Esophagus muscularis mucosa (tissue), 4 donors: ENCODE results near the gene NTN5. TPM values are rescaled to one million over a fixed set of nuclear protein-coding genes. Genes with fewer than 3 reads are reported as not detected.

Source experiments
- DNase-seq: peaks from one replicate; pipeline ENCODE4 v3.0.0-alpha.2; 2017; ENCODE audit errors: extremely low spot score
- H3K27ac ChIP-seq, 4 donors: fragments of 200-600 bp; sonication (generic); replicated peaks in 1 of 4; 1 replicate in 3 of 4; 2 replicates in 1 of 4; pipeline ENCODE4 v1.5.1; 2016 to 2019; ENCODE audit warnings: mild to moderate bottlenecking in 1 of 4
- H3K27me3 ChIP-seq, 4 donors: fragments of 200-600 bp; sonication (generic); one replicate each; pipeline versions ENCODE4 v1.5.1 to v1.6.0; 2016 to 2019
- H3K36me3 ChIP-seq, 4 donors: fragments of 200-600 bp; sonication (generic); one replicate each; pipeline ENCODE4 v1.5.1; 2016 to 2019
- H3K4me1 ChIP-seq, 4 donors: fragments of 200-600 bp; sonication (generic); one replicate each; pipeline ENCODE4 v1.5.1; 2016 to 2019
- H3K4me3 ChIP-seq, 4 donors: fragments of 200-600 bp; sonication (generic); 1 replicate in 2 of 4; 2 replicates in 2 of 4; pipeline ENCODE4 v1.5.1; 2016 to 2019; ENCODE audit warnings: mild to moderate bottlenecking in 4 of 4, moderate library complexity in 1 of 4
- H3K9me3 ChIP-seq, 4 donors: fragments of 200-600 bp; sonication (generic); 1 replicate in 3 of 4; 2 replicates in 1 of 4; pipeline ENCODE4 v1.5.1; 2016 to 2019
- EP300 ChIP-seq: sonication (generic); formaldehyde crosslinking; IDR thresholded peaks from one replicate; pipeline ENCODE4 v1.6.1; 2017; ENCODE audit warnings: antibody characterized with exemption
- POLR2A ChIP-seq: fragments of 450-650 bp; IDR thresholded peaks from one replicate; pipeline ENCODE4 v1.6.1; 2017; ENCODE audit warnings: antibody characterized with exemption, moderate library complexity, mild to moderate bottlenecking, low read depth
- POLR2AphosphoS5 ChIP-seq, 2 donors: sonication (generic); formaldehyde crosslinking; IDR thresholded peaks; one replicate each; pipeline ENCODE4 v1.6.1; 2017; ENCODE audit warnings: antibody characterized with exemption in 2 of 2
- WGBS: methylation state at CpG from one replicate; pipeline ENCODE4 v1.1.5; 2018; 5-methylcytosine and 5-hydroxymethylcytosine counted together
- intact Hi-C: fragments of 100-400 bp; cut with DNase I; formaldehyde crosslinking; loops from one replicate; pipeline ENCODE4 v1.15.1; 2023
- total RNA-seq, 4 donors: library from RNA; depleted of rRNA; stranded (reverse); fragments of >200 nt; gene quantifications; one replicate each; pipeline versions ENCODE4 v1.1.0 to v1.2.1, GENCODE V29; 2016
- TF ChIP-seq, protein P1 (sequence below), 3 experiments: fragments of 200-600 bp in 2 of 3; fragments of 450-650 bp in 1 of 3; sonication (generic) in 2 of 3; IDR thresholded peaks; one replicate each; pipeline ENCODE4 v1.5.1; 2017 to 2019; ENCODE audit warnings: antibody characterized with exemption in 3 of 3, mild to moderate bottlenecking in 2 of 3, moderate library complexity in 1 of 3

Gene NTN5
- total RNA-seq, 4 donors from 2014 or later: under 0.01 to 0.34 (median 0.17) TPM; not detected in 1

- Histone ChIP-seq H3K9me3 (no peaks in the 10 kb centered on the region), H3K27me3 (no peaks in the 10 kb centered on the region), H3K4me1 (peaks cover 50 to 74% (median 70%) of the 10 kb centered on the region in 4 donors), H3K36me3 (peaks cover 0 to 61% (median 13%) of the 10 kb centered on the region in 4 donors), H3K27ac (peak overlapping the region; percentile 78 to 100 (median 90)), H3K4me3 (peak overlapping the region in 3 of 4 donors; percentile 2 to 38 (median 8))
- WGBS: 23% methylated on average over 34 of the region's 48 CpGs
- no peak for TF ChIP-seq EP300
- TF ChIP-seq POLR2AphosphoS5 (IDR thresholded peaks at IDR 0.05): peak; percentile 16 to 28
- intact Hi-C loops: no loop called here
- DNase-seq: no peak
Observed at GRCh38 chr19:48629599-48630295, 43.1 kb downstream of the NTN5 start.

DNA sequence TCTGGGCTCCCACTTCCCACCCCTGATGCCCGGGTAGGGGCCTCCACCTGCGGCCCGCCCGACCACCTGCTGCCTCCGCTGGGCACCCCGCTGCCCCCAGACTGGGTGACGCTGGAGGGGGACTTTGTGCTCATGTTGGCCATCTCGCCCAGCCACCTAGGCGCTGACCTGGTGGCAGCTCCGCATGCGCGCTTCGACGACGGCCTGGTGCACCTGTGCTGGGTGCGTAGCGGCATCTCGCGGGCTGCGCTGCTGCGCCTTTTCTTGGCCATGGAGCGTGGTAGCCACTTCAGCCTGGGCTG, 43.6 kb downstream of the NTN5 start:
- 80% methylated on average over 22 of the region's 22 CpGs for WGBS
- Histone ChIP-seq H3K4me1 (peaks cover 51 to 74% (median 70%) of the 10 kb centered on the region in 4 donors), H3K27me3 (no peaks in the 10 kb centered on the region), H3K9me3 (no peaks in the 10 kb centered on the region), H3K27ac (peak overlapping the region; percentile 78 to 100 (median 90)), H3K36me3 (peaks cover 0 to 61% (median 13%) of the 10 kb centered on the region in 4 donors), H3K4me3 (no peak overlapping the region)
- intact Hi-C loops: no loop called here
- DNase-seq: no peak
- TF ChIP-seq POLR2AphosphoS5 (IDR thresholded peaks at IDR 0.05) (no peak), EP300 (no peak), POLR2A (no peak)
- TF ChIP-seq, protein P1, sequence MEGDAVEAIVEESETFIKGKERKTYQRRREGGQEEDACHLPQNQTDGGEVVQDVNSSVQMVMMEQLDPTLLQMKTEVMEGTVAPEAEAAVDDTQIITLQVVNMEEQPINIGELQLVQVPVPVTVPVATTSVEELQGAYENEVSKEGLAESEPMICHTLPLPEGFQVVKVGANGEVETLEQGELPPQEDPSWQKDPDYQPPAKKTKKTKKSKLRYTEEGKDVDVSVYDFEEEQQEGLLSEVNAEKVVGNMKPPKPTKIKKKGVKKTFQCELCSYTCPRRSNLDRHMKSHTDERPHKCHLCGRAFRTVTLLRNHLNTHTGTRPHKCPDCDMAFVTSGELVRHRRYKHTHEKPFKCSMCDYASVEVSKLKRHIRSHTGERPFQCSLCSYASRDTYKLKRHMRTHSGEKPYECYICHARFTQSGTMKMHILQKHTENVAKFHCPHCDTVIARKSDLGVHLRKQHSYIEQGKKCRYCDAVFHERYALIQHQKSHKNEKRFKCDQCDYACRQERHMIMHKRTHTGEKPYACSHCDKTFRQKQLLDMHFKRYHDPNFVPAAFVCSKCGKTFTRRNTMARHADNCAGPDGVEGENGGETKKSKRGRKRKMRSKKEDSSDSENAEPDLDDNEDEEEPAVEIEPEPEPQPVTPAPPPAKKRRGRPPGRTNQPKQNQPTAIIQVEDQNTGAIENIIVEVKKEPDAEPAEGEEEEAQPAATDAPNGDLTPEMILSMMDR (IDR thresholded peaks at IDR 0.05): no peak

- Histone ChIP-seq H3K4me1 (peaks cover 48 to 71% (median 67%) of the 10 kb centered on the region in 4 donors), H3K27me3 (no peaks in the 10 kb centered on the region), H3K9me3 (no peaks in the 10 kb centered on the region), H3K4me3 (no peak overlapping the region), H3K36me3 (peaks cover 0 to 61% (median 13%) of the 10 kb centered on the region in 4 donors), H3K27ac (peak overlapping the region; percentile 78 to 100 (median 90))
- TF ChIP-seq, protein P1 (IDR thresholded peaks at IDR 0.05): no peak
- no peak for TF ChIP-seq POLR2A
- TF ChIP-seq EP300: no peak
- no peak for TF ChIP-seq POLR2AphosphoS5 (IDR thresholded peaks at IDR 0.05)
- 85% methylated on average over 15 of the region's 34 CpGs for WGBS
- intact Hi-C loops: no loop called here
- DNase-seq: no peak
Observed at GRCh38 chr19:48628486-48629296, 44.1 kb downstream of the NTN5 start.

DNA sequence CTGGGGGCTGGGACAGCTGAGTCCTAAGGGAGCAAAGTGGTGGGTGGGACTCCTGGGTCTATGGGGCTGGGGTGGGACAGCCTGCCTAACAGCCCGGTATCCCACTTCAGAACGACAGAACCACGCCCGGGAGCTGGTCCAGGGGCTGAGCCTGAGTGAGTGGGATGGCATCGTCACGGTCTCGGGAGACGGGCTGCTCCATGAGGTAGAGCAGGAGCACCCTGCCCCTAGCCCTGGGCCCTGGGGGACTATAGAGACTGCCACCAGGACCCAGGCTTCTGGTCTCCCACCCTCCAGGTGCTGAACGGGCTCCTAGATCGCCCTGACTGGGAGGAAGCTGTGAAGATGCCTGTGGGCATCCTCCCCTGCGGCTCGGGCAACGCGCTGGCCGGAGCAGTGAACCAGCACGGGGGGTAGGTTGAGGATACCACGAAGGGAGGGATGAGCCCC, 44.9 kb downstream of the NTN5 start:
- H3K36me3 ChIP-seq: peaks cover 0 to 60% (median 13%) of the 10 kb centered on the region in 4 donors
- peak overlapping the region; percentile 27 to 100 (median 88) for H3K27ac ChIP-seq
- H3K9me3 ChIP-seq: no peaks in the 10 kb centered on the region
- no peak overlapping the region for H3K4me3 ChIP-seq
- TF ChIP-seq POLR2AphosphoS5 (IDR thresholded peaks at IDR 0.05) (no peak), EP300 (no peak), POLR2A (no peak)
- TF ChIP-seq, protein P1 (IDR thresholded peaks at IDR 0.05): no peak
- H3K4me1 ChIP-seq: peaks cover 48 to 71% (median 67%) of the 10 kb centered on the region in 4 donors
- intact Hi-C loops: no loop called here
- no peaks in the 10 kb centered on the region for H3K27me3 ChIP-seq
- DNase-seq: no peak
- 84% methylated on average over 15 of the region's 17 CpGs for WGBS
